A549 (cell line): ENCODE measurements around the gene SUV39H1. TPM values are rescaled to one million over a fixed set of nuclear protein-coding genes. Genes with fewer than 3 reads are reported as not detected.

Source experiments
- ATAC-seq, 2 experiments: fragments of 200-7000 bp in 1 of 2; fragments of >200 bp in 1 of 2; cut with Nextera tagmentation in 1 of 2; cut with Tn5 transposase in 1 of 2; 3 replicates each; pipeline versions ENCODE4 v1.8.0 to v1.9.1; 2018 to 2020; ENCODE audit warnings: mild to moderate bottlenecking in 1 of 2, moderate library complexity in 1 of 2
- CTCF ChIA-PET: fragments of 300-600 bp; sonication (Branson Sonifier 250); formaldehyde crosslinking; extraction: SDS; loops from one replicate; lab custom pipeline; 2021; ENCODE audit warnings: antibody characterized with exemption, inconsistent platforms; lab: Yijun Ruan, JAX
- POLR2A ChIA-PET: fragments of 350-600 bp; formaldehyde crosslinking; extraction: SDS; loops from one replicate; lab custom pipeline; 2021; ENCODE audit warnings: antibody characterized with exemption, inconsistent platforms; lab: Yijun Ruan, JAX
- DNase-seq, 2 experiments: peaks; one replicate each; pipeline versions ENCODE4 v3.0.0 to v3.0.0-alpha.2; 2011 to 2016; ENCODE audit warnings: low read depth in 1 of 2, low spot score in 1 of 2
- FAIRE-seq: peaks from 2 replicates; lab custom pipeline; 2011; peaks lifted over from hg19 to GRCh38; lab: Jason Lieb, UNC
- H3K27ac ChIP-seq, 2 experiments: fragments of >200 bp; sonication (Bioruptor Twin); formaldehyde crosslinking; 3 replicates each; pipeline ENCODE4 v1.5.1; 2016 to 2017
- H3K4me1 ChIP-seq: fragments of >200 bp; sonication (Bioruptor Twin); formaldehyde crosslinking; 3 replicates; pipeline ENCODE4 v1.6.1; 2016
- H3K4me2 ChIP-seq: fragments of >200 bp; sonication (Bioruptor Twin); formaldehyde crosslinking; 3 replicates; pipeline ENCODE4 v1.6.1; 2016
- H3K4me3 ChIP-seq: fragments of >200 bp; sonication (Bioruptor Twin); formaldehyde crosslinking; 3 replicates; pipeline ENCODE4 v1.5.1; 2016
- H3K9me3 ChIP-seq: fragments of >200 bp; sonication (Bioruptor Twin); formaldehyde crosslinking; 3 replicates; pipeline ENCODE4 v1.6.1; 2016
- BHLHE40 ChIP-seq: IDR thresholded peaks from 2 replicates; pipeline ENCODE4 v1.6.1; 2012; ENCODE audit warnings: low read depth, low read length, inconsistent platforms
- CBX8 ChIP-seq: fragments of 200-600 bp; sonication (generic); IDR thresholded peaks from 2 replicates; pipeline ENCODE4 v1.6.1; 2016
- CHD2 ChIP-seq: fragments of 150-350 bp; IDR thresholded peaks from 2 replicates; pipeline ENCODE4 v1.6.1; 2014; ENCODE audit warnings: low read length; ENCODE audit not compliant: partially characterized antibody
- E2F6 ChIP-seq: IDR thresholded peaks from 2 replicates; pipeline ENCODE4 v1.6.1; 2012; ENCODE audit warnings: low read depth, borderline replicate concordance
- EP300 ChIP-seq, 2 experiments: fragments of >200 bp; sonication (Bioruptor Twin); formaldehyde crosslinking; IDR thresholded peaks; 2 replicates in 1 of 2; 3 replicates in 1 of 2; pipeline ENCODE4 v1.6.1; 2016 to 2017
- ESRRA ChIP-seq: fragments of 150-350 bp; IDR thresholded peaks from 2 replicates; pipeline ENCODE4 v1.6.1; 2014; ENCODE audit warnings: mild to moderate bottlenecking, low read length, borderline replicate concordance
- FOSB ChIP-seq: fragments of 250-450 bp; sonication (Bioruptor Pico); IDR thresholded peaks from 2 replicates; pipeline ENCODE4 v1.5.0; 2020; ENCODE audit warnings: mild to moderate bottlenecking, moderate library complexity
- GATA3 ChIP-seq: IDR thresholded peaks from 2 replicates; pipeline ENCODE4 v1.6.1; 2012; ENCODE audit warnings: borderline replicate concordance
- HMGXB4 ChIP-seq: fragments of 250-450 bp; sonication (Bioruptor Pico); IDR thresholded peaks from 2 replicates; pipeline ENCODE4 v1.5.0; 2021; ENCODE audit warnings: mild to moderate bottlenecking, moderate library complexity, borderline replicate concordance
- HOXA7 ChIP-seq: fragments of 250-450 bp; sonication (Bioruptor Pico); IDR thresholded peaks from 2 replicates; pipeline ENCODE4 v1.5.0; 2020; ENCODE audit warnings: mild to moderate bottlenecking, moderate library complexity
- HOXB13 ChIP-seq: fragments of 250-450 bp; sonication (Bioruptor Pico); IDR thresholded peaks from 2 replicates; pipeline ENCODE4 v1.5.0; 2020; ENCODE audit warnings: low read depth, mild to moderate bottlenecking, moderate library complexity
- JUN ChIP-seq, 2 experiments: fragments of >200 bp; sonication (Bioruptor Twin); formaldehyde crosslinking; IDR thresholded peaks; 2 replicates in 1 of 2; 3 replicates in 1 of 2; pipeline ENCODE4 v1.6.1; 2016 to 2017
- KDM1A ChIP-seq: fragments of 200-600 bp; sonication (generic); IDR thresholded peaks from 2 replicates; pipeline ENCODE4 v1.6.1; 2016; ENCODE audit warnings: low read depth, mild to moderate bottlenecking
- MAFK ChIP-seq: fragments of 450-650 bp; IDR thresholded peaks from 2 replicates; pipeline ENCODE4 v1.6.1; 2014; ENCODE audit not compliant: partially characterized antibody
- MYC ChIP-seq: IDR thresholded peaks from 2 replicates; pipeline ENCODE4 v1.6.1; 2012; ENCODE audit warnings: mild to moderate bottlenecking, inconsistent platforms, low read length, improper control_type of control experiment, borderline replicate concordance
- NPAS2 ChIP-seq: fragments of 250-450 bp; sonication (Bioruptor Pico); IDR thresholded peaks from 2 replicates; pipeline ENCODE4 v1.8.0; 2022; ENCODE audit warnings: mild to moderate bottlenecking, moderate library complexity, borderline replicate concordance
- PHF8 ChIP-seq: fragments of 200-600 bp; sonication (generic); IDR thresholded peaks from 2 replicates; pipeline ENCODE4 v1.6.1; 2016; ENCODE audit warnings: low read depth, mild to moderate bottlenecking, antibody characterized with exemption, moderate library complexity, borderline replicate concordance
- RARB ChIP-seq: fragments of 250-450 bp; sonication (Bioruptor Pico); IDR thresholded peaks from 2 replicates; pipeline ENCODE4 v1.8.0; 2021; ENCODE audit warnings: mild to moderate bottlenecking, moderate library complexity
- ZC3H11A ChIP-seq: fragments of 450-650 bp; IDR thresholded peaks from 2 replicates; pipeline ENCODE4 v1.6.1; 2014; ENCODE audit warnings: antibody characterized with exemption, mild to moderate bottlenecking
- WGBS: methylation state at CpG from one replicate; pipeline ENCODE4 v1.1.6; 2017; ENCODE audit errors: missing lambda C conversion rate; 5-methylcytosine and 5-hydroxymethylcytosine counted together
- polyA plus RNA-seq, 4 experiments: library from polyadenylated mRNA; depleted of rRNA in 3 of 4; stranded (reverse); fragments of >200 nt; fragmentation: RNase III in 1 of 4; extraction: RNeasy Plus Mini Kit Qiagen cat#74134 plus additional on column Dnase treatment in 1 of 4; gene quantifications; 2 replicates in 3 of 4; 3 replicates in 1 of 4; pipeline ENCODE4 v1.2.3, GENCODE V29; 2011 to 2017
- TF ChIP-seq, protein P1 (sequence below): fragments of >200 bp; sonication (Bioruptor Twin); formaldehyde crosslinking; IDR thresholded peaks from 3 replicates; pipeline ENCODE4 v1.5.1; 2016
- TF ChIP-seq, protein P2 (sequence below): IDR thresholded peaks from 2 replicates; pipeline ENCODE4 v1.6.1; 2012

SUV39H1 gene
- polyA plus RNA-seq, 2 of the 4 experiments (the other 2 are of a cell fraction): 13.4 to 19.9 TPM

GRCh38 chrX:48720577-48721250 lies 24.2 kb downstream of the SUV39H1 start:
- WGBS: 11% methylated on average over 4 of the region's 4 CpGs
- no peak overlapping the region for H3K4me2 ChIP-seq
- TF ChIP-seq RARB (CRISPR knock-in tag) (no peak), CHD2 (no peak), HOXA7 (CRISPR knock-in tag) (no peak), BHLHE40 (no peak)
- TF ChIP-seq, all 56 proteins: peak for 0
- Histone ChIP-seq H3K9me3 (0 out of 3 replicates have a peak, but pooled peaks cover 2% of the 10 kb centered on the region), H3K27ac (no peak overlapping the region), H3K4me1 (no peaks in the 10 kb centered on the region), H3K4me3 (no peak overlapping the region)
- ATAC-seq (no peak), DNase-seq (no peak), FAIRE-seq (no peak)
- ChIA-PET POLR2A (interaction anchor here (1.0 kb wide), 1 partner anchor 16 kb away, joined by 4 read pairs; no protein-coding TSS in a partner anchor), CTCF (interaction anchor here (0.5 kb wide), 1 partner anchor 49 kb away, joined by 3 read pairs; no protein-coding TSS in a partner anchor)

- FAIRE-seq: no peak
- TF ChIP-seq KDM1A (no peak), EP300 (IDR thresholded peaks at IDR 0.05) (no peak), GATA3 (no peak), PHF8 (no peak), JUN (IDR thresholded peaks at IDR 0.05) (no peak), HOXB13 (no peak), BHLHE40 (no peak), E2F6 (no peak), MAFK (no peak), HMGXB4 (CRISPR knock-in tag) (no peak), ZC3H11A (no peak), RARB (CRISPR knock-in tag) (no peak), FOSB (CRISPR knock-in tag) (no peak), ESRRA (no peak), NPAS2 (no peak), CBX8 (no peak), MYC (no peak)
- TF ChIP-seq, protein P1, sequence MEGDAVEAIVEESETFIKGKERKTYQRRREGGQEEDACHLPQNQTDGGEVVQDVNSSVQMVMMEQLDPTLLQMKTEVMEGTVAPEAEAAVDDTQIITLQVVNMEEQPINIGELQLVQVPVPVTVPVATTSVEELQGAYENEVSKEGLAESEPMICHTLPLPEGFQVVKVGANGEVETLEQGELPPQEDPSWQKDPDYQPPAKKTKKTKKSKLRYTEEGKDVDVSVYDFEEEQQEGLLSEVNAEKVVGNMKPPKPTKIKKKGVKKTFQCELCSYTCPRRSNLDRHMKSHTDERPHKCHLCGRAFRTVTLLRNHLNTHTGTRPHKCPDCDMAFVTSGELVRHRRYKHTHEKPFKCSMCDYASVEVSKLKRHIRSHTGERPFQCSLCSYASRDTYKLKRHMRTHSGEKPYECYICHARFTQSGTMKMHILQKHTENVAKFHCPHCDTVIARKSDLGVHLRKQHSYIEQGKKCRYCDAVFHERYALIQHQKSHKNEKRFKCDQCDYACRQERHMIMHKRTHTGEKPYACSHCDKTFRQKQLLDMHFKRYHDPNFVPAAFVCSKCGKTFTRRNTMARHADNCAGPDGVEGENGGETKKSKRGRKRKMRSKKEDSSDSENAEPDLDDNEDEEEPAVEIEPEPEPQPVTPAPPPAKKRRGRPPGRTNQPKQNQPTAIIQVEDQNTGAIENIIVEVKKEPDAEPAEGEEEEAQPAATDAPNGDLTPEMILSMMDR: no peak
- TF ChIP-seq, protein P2, sequence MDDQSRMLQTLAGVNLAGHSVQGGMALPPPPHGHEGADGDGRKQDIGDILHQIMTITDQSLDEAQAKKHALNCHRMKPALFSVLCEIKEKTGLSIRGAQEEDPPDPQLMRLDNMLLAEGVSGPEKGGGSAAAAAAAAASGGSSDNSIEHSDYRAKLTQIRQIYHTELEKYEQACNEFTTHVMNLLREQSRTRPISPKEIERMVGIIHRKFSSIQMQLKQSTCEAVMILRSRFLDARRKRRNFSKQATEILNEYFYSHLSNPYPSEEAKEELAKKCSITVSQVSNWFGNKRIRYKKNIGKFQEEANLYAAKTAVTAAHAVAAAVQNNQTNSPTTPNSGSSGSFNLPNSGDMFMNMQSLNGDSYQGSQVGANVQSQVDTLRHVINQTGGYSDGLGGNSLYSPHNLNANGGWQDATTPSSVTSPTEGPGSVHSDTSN: no peak
- H3K4me2 ChIP-seq: no peak overlapping the region
- DNase-seq: no peak
- no peak for ATAC-seq
- no peaks in the 10 kb centered on the region for H3K9me3 ChIP-seq
- ChIA-PET POLR2A (no interaction called here), CTCF (no interaction called here)
- H3K4me3 ChIP-seq: no peak overlapping the region
- H3K4me1 ChIP-seq: no peaks in the 10 kb centered on the region
- H3K27ac ChIP-seq: no peak overlapping the region
Measured at GRCh38 chrX:48721916-48722315, 25.4 kb downstream of the SUV39H1 start.
